ENCODE results near the gene POLE2. TPM values are rescaled to one million over a fixed set of nuclear protein-coding genes. Genes with fewer than 3 reads are reported as not detected.
"Not testable (repeated sequence)": the region's sequence is repeated elsewhere in the genome, so short reads cannot be mapped to it uniquely, and the experiment has no call there.

Gene POLE2
- polyA plus RNA-seq, 1 donor = 34.7 TPM

GRCh38 chr14:49619273-49619672 lies 68.7 kb downstream of the POLE2 start:
- DNase-seq = not testable (repeated sequence)

- no peak for DNase-seq
Observed at GRCh38 chr14:49617852-49618519, 70.0 kb downstream of the POLE2 start.

GRCh38 chr14:49615776-49616175 lies 72.2 kb downstream of the POLE2 start:
- DNase-seq = no peak

- no peak for DNase-seq
Observed at GRCh38 chr14:49614196-49614595, 73.8 kb downstream of the POLE2 start.

GRCh38 chr14:49612671-49613070 lies 75.3 kb downstream of the POLE2 start:
- no peak for DNase-seq

GRCh38 chr14:49612251-49612650 lies 75.8 kb downstream of the POLE2 start:
- DNase-seq = no peak

GRCh38 chr14:49607583-49607982 lies 80.4 kb downstream of the POLE2 start:
- no peak for DNase-seq

GRCh38 chr14:49598485-49599300 lies 89.3 kb downstream of the POLE2 start, which contains the start of gene LRR1:
Gene LRR1, plus strand, starts transcription at chr14:49598940. Its CDS starts 81 bp downstream, at chr14:49599021.
- DNase-seq = peak; percentile 84

- DNase-seq = no peak
Observed at GRCh38 chr14:49598189-49598484, 89.9 kb downstream of the POLE2 start.

GRCh38 chr14:49594347-49595091 lies 93.5 kb downstream of the POLE2 start:
- DNase-seq = no peak

Other genes with a start within 250 kb of the POLE2 start
- gene RPS29, start 101.8 kb downstream of the POLE2 start, polyA plus RNA-seq (ENCODE audit: insufficient read length) = 1,314 TPM
- 17.5 TPM for gene LRR1, start 89.3 kb downstream of the POLE2 start, polyA plus RNA-seq (ENCODE audit: insufficient read length)
- 196 TPM for gene RPL36AL, start 67.6 kb downstream of the POLE2 start, polyA plus RNA-seq (ENCODE audit: insufficient read length)
- gene MGAT2, start 67.4 kb downstream of the POLE2 start, polyA plus RNA-seq (ENCODE audit: insufficient read length) = 4.4 TPM
- gene DNAAF2, start 53.0 kb downstream of the POLE2 start, polyA plus RNA-seq (ENCODE audit: insufficient read length) = 17.5 TPM
- gene KLHDC1, start 4.9 kb upstream of the POLE2 start, polyA plus RNA-seq (ENCODE audit: insufficient read length) = 7.5 TPM
- gene KLHDC2, start 79.9 kb upstream of the POLE2 start, polyA plus RNA-seq (ENCODE audit: insufficient read length) = 174 TPM
- gene NEMF, start 164.6 kb upstream of the POLE2 start, polyA plus RNA-seq (ENCODE audit: insufficient read length) = 97.8 TPM
- gene ARF6, start 204.9 kb upstream of the POLE2 start, polyA plus RNA-seq (ENCODE audit: insufficient read length) = 83.4 TPM

All from left kidney (tissue), 2 donors.